Measurements from ENCODE around the gene TNFRSF6B. TPM values are rescaled to one million over a fixed set of nuclear protein-coding genes. Genes with fewer than 3 reads are reported as not detected.

Gene TNFRSF6B
- total RNA-seq, 2 donors from 2014 or later, result 9.9 to 13.8 TPM

DNA sequence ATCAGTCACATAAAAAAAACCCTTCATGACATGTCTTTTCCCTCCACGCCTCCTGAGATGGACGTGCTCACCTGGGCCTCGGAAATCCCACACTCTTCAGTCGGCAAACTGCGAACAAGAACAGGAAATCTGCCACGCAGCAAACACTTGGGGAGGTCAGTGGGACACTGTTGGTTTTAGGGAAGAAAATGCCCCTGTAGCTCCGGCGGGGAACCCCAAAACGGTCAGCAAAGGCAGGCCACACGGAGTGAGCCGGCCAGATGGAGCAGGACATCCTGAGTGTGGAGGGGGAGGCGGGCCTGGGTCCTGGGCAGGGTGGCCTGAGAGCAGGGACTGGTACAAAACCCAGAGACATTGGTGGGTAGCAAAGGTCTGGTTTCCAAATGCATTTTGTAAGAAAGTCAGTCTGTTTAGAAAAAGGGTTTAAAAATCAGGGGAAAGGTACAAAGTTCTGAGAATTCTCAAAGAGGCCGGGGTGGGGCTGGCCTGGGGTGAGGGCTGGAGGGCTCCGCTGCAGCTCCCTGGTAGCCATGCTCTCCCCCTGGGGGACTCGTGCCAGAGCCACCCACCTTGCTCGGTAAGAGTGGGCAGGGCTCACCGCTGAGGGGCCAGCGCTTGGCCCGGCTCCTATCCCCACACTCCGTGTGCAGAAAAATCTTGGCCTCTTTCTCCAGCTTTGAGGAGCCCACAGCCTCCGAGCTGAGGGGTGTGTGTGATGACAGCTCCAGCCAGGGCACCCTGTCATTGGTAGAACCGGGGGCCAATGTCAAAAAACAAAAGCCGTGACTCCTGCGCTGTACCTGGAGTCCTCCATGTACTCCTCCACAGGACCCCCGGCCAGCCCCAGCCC is 48.3 kb downstream of the TNFRSF6B start:
- intact Hi-C loops (cut with DNase I), result no loop called here
- DNase-seq (no peak), ATAC-seq (no peak)
- Histone ChIP-seq H3K27me3 (no peaks in the 10 kb centered on the region), H3K9me3 (no peaks in the 10 kb centered on the region), H3K4me1 (peaks cover 28% of the 10 kb centered on the region), H3K36me3 (replicated peaks in 1 of 2; ENCODE audit: insufficient read depth in 1 of 2, low read depth in 2 of 2) (peaks cover 0 to 2% of the 10 kb centered on the region in 2 donors), H3K4me3 (no peak overlapping the region), H3K27ac (no peak overlapping the region)
- 73 to 80% methylated on average over 21 to 25 of the region's 25 CpGs for WGBS, 2 donors
- no peak for TF ChIP-seq POLR2A (IDR thresholded peaks at IDR 0.05)
- TF ChIP-seq, protein P1, sequence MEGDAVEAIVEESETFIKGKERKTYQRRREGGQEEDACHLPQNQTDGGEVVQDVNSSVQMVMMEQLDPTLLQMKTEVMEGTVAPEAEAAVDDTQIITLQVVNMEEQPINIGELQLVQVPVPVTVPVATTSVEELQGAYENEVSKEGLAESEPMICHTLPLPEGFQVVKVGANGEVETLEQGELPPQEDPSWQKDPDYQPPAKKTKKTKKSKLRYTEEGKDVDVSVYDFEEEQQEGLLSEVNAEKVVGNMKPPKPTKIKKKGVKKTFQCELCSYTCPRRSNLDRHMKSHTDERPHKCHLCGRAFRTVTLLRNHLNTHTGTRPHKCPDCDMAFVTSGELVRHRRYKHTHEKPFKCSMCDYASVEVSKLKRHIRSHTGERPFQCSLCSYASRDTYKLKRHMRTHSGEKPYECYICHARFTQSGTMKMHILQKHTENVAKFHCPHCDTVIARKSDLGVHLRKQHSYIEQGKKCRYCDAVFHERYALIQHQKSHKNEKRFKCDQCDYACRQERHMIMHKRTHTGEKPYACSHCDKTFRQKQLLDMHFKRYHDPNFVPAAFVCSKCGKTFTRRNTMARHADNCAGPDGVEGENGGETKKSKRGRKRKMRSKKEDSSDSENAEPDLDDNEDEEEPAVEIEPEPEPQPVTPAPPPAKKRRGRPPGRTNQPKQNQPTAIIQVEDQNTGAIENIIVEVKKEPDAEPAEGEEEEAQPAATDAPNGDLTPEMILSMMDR (IDR thresholded peaks at IDR 0.05), result no peak

DNA sequence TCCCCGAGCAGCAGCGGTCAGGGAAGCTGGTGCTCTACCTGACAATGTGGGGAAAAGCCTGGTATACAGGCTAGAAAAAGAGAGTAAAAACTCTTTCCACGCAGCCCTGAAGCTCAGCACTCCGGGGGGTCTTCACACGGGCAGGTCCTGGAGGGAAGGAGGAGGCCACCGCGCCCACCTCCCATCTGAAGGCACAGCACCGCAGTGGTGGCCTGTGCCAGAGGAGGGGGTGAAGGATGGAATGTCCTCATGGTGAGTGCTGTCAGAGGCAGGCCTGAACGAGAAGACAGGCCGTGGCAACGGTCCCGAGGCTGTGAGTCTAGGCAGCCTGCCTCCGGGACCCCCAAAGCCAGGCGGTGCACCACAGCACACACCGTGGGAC is 49.0 kb downstream of the TNFRSF6B start:
- WGBS, 2 donors, result 77 to 79% methylated on average over 15 of the region's 15 CpGs
- intact Hi-C loops (cut with DNase I), result no loop called here
- peaks cover 0 to 2% of the 10 kb centered on the region in 2 donors for H3K36me3 ChIP-seq (replicated peaks in 1 of 2; ENCODE audit: insufficient read depth in 1 of 2, low read depth in 2 of 2)
- H3K27me3 ChIP-seq, result no peaks in the 10 kb centered on the region
- no peaks in the 10 kb centered on the region for H3K9me3 ChIP-seq
- no peak overlapping the region for H3K4me3 ChIP-seq
- H3K4me1 ChIP-seq, result peaks cover 26% of the 10 kb centered on the region
- no peak overlapping the region for H3K27ac ChIP-seq
- DNase-seq (no peak), ATAC-seq (no peak)
- TF ChIP-seq, protein P1 (IDR thresholded peaks at IDR 0.05), result no peak
- TF ChIP-seq POLR2A (IDR thresholded peaks at IDR 0.05), result no peak

DNA sequence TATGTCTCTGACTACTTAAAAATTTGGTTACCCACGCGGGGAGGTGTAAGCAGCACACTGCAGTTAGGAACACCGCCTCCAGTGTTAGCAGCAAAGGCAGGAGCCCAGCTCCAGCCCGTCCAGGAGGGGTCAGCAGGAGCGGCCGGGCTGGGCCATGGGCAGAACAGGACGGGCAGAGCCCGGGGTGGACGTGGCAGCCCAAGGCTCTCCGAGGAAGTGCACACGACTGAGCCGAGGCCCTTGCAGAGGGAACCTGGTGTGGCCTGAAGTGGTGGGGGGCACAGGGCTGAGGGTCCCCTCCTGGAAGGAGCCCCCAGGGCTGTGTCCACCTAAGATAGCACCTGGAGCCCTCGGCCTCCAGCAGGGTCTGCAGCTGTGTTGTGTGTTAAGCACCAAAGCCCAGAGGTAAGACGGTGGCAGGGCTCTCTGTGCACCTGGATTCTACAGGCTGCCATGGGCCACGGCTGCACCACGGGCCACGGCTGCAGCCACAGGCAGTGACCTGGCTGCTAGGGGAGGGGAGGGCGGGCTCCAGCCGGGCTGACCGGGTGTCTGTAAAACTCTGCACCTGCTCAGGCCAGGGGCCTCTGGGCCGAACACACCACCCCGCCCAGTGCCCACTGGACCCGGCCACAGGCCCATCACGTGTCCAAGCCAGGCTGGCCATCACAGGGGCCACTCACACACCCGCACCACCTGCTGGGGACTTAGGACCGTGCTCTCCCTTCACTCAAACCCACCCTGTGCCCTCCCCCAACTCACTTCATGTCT is 49.7 kb downstream of the TNFRSF6B start:
- H3K9me3 ChIP-seq, result no peaks in the 10 kb centered on the region
- peaks cover 18% of the 10 kb centered on the region for H3K4me1 ChIP-seq
- no peak for TF ChIP-seq POLR2A (IDR thresholded peaks at IDR 0.05)
- TF ChIP-seq, protein P1 (IDR thresholded peaks at IDR 0.05), result no peak
- DNase-seq (no peak), ATAC-seq (no peak)
- H3K27me3 ChIP-seq, result no peaks in the 10 kb centered on the region
- H3K4me3 ChIP-seq, result no peak overlapping the region
- H3K36me3 ChIP-seq (replicated peaks in 1 of 2; ENCODE audit: insufficient read depth in 1 of 2, low read depth in 2 of 2), result peaks cover 0 to 2% of the 10 kb centered on the region in 2 donors
- no peak overlapping the region for H3K27ac ChIP-seq
- 87 to 89% methylated on average over 15 to 20 of the region's 26 CpGs for WGBS, 2 donors
- intact Hi-C loops (cut with DNase I), result no loop called here

- Histone ChIP-seq H3K4me3 (no peak overlapping the region), H3K27ac (no peak overlapping the region), H3K36me3 (replicated peaks in 1 of 2; ENCODE audit: insufficient read depth in 1 of 2, low read depth in 2 of 2) (peaks cover 0 to 2% of the 10 kb centered on the region in 2 donors), H3K9me3 (no peaks in the 10 kb centered on the region), H3K4me1 (peaks cover 11% of the 10 kb centered on the region), H3K27me3 (no peaks in the 10 kb centered on the region)
- DNase-seq (no peak), ATAC-seq (no peak)
- intact Hi-C loops (cut with DNase I), result no loop called here
- TF ChIP-seq POLR2A (IDR thresholded peaks at IDR 0.05), result no peak
- TF ChIP-seq, protein P1 (IDR thresholded peaks at IDR 0.05), result no peak
- WGBS, 2 donors, result 91 to 96% methylated on average over 13 to 43 of the region's 47 CpGs
These were observed 50.4 kb downstream of the TNFRSF6B start for GRCh38 chr20:63746751-63747315.
